MCF 10A (cell line): ENCODE data around the gene SEBOX. TPM values are rescaled to one million over a fixed set of nuclear protein-coding genes. Genes with fewer than 3 reads are reported as not detected.
"Not testable (repeated sequence)": the region's sequence is repeated elsewhere in the genome, so short reads cannot be mapped to it uniquely, and the experiment has no call there.

ENCODE experiments used
- BruUV-seq: library from RNA; stranded (reverse); fragments of 400-500 nt; replicated peaks from 2 replicates; lab custom pipeline; 2021; lab: Mats Ljungman, UMichigan
- CTCF ChIA-PET: fragments of 300-600 bp; sonication (Branson Sonifier 250); formaldehyde crosslinking; extraction: SDS; loops from one replicate; lab custom pipeline; 2021; ENCODE audit warnings: antibody characterized with exemption, inconsistent platforms; lab: Yijun Ruan, JAX
- POLR2A ChIA-PET: fragments of 300-600, 350-650 bp; sonication (Branson Sonifier 250); formaldehyde crosslinking; extraction: SDS; loops from one replicate; lab custom pipeline; 2020; ENCODE audit warnings: antibody characterized with exemption, inconsistent platforms; lab: Yijun Ruan, JAX
- DNase-seq: peaks from one replicate; pipeline ENCODE4 v3.0.0-alpha.2; 2018; ENCODE audit not compliant: unreplicated experiment
- H3K27ac Mint-ChIP-seq: one replicate; pipeline ENCODE4 v1.8.0; 2022; ENCODE audit warnings: mild to moderate bottlenecking, low read depth, mixed read lengths; ENCODE audit not compliant: unreplicated experiment
- H3K27me3 Mint-ChIP-seq: one replicate; pipeline ENCODE4 v1.8.0; 2022; ENCODE audit warnings: mixed read lengths; ENCODE audit not compliant: insufficient read depth, unreplicated experiment
- H3K36me3 Mint-ChIP-seq: one replicate; pipeline ENCODE4 v1.8.0; 2022; ENCODE audit warnings: mild to moderate bottlenecking, moderate library complexity, mixed read lengths; ENCODE audit not compliant: insufficient read depth, unreplicated experiment
- H3K4me1 Mint-ChIP-seq: one replicate; pipeline ENCODE4 v1.8.0; 2022; ENCODE audit warnings: mixed read lengths; ENCODE audit not compliant: insufficient read depth, unreplicated experiment
- H3K4me3 Mint-ChIP-seq: one replicate; pipeline ENCODE4 v1.8.0; 2022; ENCODE audit warnings: mild to moderate bottlenecking, moderate library complexity, mixed read lengths; ENCODE audit not compliant: unreplicated experiment
- H3K9me3 Mint-ChIP-seq: one replicate; pipeline ENCODE4 v1.8.0; 2022; ENCODE audit warnings: mixed read lengths; ENCODE audit not compliant: unreplicated experiment
- intact Hi-C: fragments of 100-400 bp; cut with micrococcal nuclease; formaldehyde crosslinking; loops from 2 replicates; pipeline ENCODE4 v1.14.1; 2022
- total RNA-seq: library from RNA; stranded (reverse); gene quantifications from 2 replicates; pipeline ENCODE4 v1.2.3, GENCODE V29; 2022
- TF ChIP-seq, protein P1 (sequence below): fragments of 200-600 bp; IDR thresholded peaks from one replicate; pipeline ENCODE4 v1.8.0; 2022; ENCODE audit warnings: antibody characterized with exemption, mild to moderate bottlenecking; ENCODE audit not compliant: unreplicated experiment

SEBOX gene
- total RNA-seq, 1 experiment from 2014 or later, result not detected

DNA sequence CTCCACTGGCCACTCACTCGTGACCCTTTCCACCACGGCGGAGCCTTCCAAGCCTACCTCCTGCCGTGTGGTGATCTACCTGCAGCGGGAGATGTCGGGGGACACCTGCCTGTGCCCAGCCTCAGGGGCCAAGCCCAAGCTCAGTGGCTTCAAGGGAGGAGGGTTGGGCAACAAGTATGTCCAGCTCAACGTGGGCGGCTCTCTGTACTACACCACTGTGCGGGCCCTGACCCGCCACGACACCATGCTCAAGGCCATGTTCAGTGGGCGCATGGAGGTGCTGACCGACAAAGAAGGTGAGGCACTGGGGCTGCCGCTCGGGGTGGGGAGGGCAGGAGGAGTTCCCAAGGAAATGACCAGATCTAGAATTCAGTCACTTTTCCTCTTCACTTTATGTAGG, 25.6 kb downstream of the SEBOX start:
- TF ChIP-seq, protein P1, sequence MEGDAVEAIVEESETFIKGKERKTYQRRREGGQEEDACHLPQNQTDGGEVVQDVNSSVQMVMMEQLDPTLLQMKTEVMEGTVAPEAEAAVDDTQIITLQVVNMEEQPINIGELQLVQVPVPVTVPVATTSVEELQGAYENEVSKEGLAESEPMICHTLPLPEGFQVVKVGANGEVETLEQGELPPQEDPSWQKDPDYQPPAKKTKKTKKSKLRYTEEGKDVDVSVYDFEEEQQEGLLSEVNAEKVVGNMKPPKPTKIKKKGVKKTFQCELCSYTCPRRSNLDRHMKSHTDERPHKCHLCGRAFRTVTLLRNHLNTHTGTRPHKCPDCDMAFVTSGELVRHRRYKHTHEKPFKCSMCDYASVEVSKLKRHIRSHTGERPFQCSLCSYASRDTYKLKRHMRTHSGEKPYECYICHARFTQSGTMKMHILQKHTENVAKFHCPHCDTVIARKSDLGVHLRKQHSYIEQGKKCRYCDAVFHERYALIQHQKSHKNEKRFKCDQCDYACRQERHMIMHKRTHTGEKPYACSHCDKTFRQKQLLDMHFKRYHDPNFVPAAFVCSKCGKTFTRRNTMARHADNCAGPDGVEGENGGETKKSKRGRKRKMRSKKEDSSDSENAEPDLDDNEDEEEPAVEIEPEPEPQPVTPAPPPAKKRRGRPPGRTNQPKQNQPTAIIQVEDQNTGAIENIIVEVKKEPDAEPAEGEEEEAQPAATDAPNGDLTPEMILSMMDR, result no peak
- no peak for DNase-seq
- Mint-ChIP-seq H3K36me3 (peaks cover 51% of the 10 kb centered on the region), H3K4me3 (no peak overlapping the region), H3K4me1 (peaks cover 28% of the 10 kb centered on the region), H3K27me3 (no peaks in the 10 kb centered on the region), H3K9me3 (no peaks in the 10 kb centered on the region), H3K27ac (no peak overlapping the region)
- no TSS peak for BruUV-seq
- POLR2A ChIA-PET, result interaction anchor here (0.9 kb wide), 1 partner anchor 9 kb away, joined by 3 read pairs; no protein-coding TSS in a partner anchor
- intact Hi-C loops, result loop anchor here (5.0 to 10.0 kb wide), 4 partner anchors 78 to 205 kb away; no protein-coding TSS in a partner anchor
- CTCF ChIA-PET, result interaction anchor here (2.6 kb wide), 1 partner anchor 107 kb away, joined by 13 read pairs; no protein-coding TSS in a partner anchor

DNA sequence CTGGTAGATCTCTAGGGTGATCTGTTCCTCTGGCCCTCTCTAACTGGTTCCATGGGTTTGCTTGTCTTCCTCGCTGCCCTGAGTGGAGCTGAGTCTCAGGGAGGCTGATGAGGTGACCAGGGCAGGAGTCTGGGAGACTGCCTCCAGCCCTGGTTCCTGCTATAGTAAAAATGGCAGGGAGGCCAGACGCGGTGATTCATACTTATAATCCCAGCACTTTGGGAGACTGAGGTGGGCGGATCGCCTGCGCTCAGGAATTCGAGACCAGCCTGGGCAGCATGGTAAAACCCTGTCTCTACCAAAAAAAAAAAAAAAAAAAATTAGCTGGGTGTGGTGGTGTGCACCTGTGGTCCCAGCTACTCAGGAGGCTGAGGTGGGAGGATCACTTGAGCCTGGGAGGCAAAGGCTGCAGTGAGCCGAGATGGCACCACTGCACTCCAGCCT, 26.2 kb downstream of the SEBOX start:
- peak overlapping the region; percentile 96 for H3K4me3 Mint-ChIP-seq

DNA sequence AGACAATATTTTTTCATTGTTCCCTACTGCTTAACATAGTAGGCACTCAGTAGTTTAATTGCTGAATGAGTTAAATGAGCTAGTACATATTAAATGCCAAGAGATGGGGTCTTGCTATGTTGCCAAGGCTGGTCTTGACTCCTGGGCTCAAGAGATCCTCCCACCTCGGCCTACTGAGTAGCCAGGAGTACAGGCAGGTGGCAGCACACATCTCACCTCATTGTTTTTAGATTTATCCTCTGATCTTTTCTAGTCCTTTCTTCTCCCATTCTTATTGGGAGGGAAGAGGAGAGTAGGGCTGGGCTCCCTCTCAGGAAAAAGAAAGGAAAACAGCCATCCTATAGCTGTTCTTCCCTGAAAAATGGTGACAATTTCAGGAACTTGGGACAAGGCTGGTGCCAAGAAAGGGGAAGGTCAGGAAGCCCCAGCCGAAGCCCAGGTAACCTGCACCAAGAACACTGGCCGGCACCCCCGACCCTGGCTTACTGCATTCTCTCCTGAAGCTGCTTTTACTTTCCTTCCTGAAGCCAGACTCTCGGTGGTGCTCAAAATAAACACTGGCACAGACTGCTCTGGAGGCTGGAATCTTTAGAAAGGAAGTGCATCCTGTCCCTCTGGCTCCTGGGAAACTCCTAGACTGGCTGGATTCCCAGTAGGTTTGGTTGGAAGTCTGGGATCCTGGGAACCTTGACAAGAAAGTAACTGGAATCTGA, 26.8 kb downstream of the SEBOX start:
- POLR2A ChIA-PET, result interaction anchor here (0.7 to 2.1 kb wide), 4 partner anchors 8 to 45 kb away, joined by 3 to 13 read pairs (median 9); partner anchors contain the start of gene POLDIP2
- DNase-seq, result peak; percentile 65
- Mint-ChIP-seq H3K4me3 (peak overlapping the region; percentile 96), H3K27ac (peak overlapping the region; percentile 97), H3K27me3 (no peaks in the 10 kb centered on the region), H3K4me1 (peaks cover 36% of the 10 kb centered on the region), H3K9me3 (no peaks in the 10 kb centered on the region), H3K36me3 (peaks cover 39% of the 10 kb centered on the region)
- TF ChIP-seq, protein P1, result no peak
- BruUV-seq, result no TSS peak
- intact Hi-C loops, result loop anchor here (5.0 to 10.0 kb wide), 4 partner anchors 79 to 207 kb away; no protein-coding TSS in a partner anchor
- CTCF ChIA-PET, result interaction anchor here (0.6 to 2.6 kb wide), 9 partner anchors 8 to 154 kb away, joined by 3 to 13 read pairs (median 4); no protein-coding TSS in a partner anchor

More for the DNA sequence above, 26.2 kb downstream of the SEBOX start:
- CTCF ChIA-PET, result interaction anchor here (0.6 to 2.6 kb wide), 7 partner anchors 7 to 154 kb away, joined by 3 to 13 read pairs (median 4); no protein-coding TSS in a partner anchor
- not testable (repeated sequence) for H3K27me3 Mint-ChIP-seq, BruUV-seq, DNase-seq, H3K9me3 Mint-ChIP-seq
- peak overlapping the region; percentile 97 for H3K27ac Mint-ChIP-seq
- peaks cover 44% of the 10 kb centered on the region for H3K36me3 Mint-ChIP-seq
- POLR2A ChIA-PET, result interaction anchor here (1.8 to 2.1 kb wide), 2 partner anchors 9 to 19 kb away, joined by 7 to 11 read pairs; partner anchors contain the start of gene POLDIP2
- intact Hi-C loops, result loop anchor here (5.0 to 10.0 kb wide), 4 partner anchors 79 to 206 kb away; no protein-coding TSS in a partner anchor
- H3K4me1 Mint-ChIP-seq, result peaks cover 35% of the 10 kb centered on the region

DNA sequence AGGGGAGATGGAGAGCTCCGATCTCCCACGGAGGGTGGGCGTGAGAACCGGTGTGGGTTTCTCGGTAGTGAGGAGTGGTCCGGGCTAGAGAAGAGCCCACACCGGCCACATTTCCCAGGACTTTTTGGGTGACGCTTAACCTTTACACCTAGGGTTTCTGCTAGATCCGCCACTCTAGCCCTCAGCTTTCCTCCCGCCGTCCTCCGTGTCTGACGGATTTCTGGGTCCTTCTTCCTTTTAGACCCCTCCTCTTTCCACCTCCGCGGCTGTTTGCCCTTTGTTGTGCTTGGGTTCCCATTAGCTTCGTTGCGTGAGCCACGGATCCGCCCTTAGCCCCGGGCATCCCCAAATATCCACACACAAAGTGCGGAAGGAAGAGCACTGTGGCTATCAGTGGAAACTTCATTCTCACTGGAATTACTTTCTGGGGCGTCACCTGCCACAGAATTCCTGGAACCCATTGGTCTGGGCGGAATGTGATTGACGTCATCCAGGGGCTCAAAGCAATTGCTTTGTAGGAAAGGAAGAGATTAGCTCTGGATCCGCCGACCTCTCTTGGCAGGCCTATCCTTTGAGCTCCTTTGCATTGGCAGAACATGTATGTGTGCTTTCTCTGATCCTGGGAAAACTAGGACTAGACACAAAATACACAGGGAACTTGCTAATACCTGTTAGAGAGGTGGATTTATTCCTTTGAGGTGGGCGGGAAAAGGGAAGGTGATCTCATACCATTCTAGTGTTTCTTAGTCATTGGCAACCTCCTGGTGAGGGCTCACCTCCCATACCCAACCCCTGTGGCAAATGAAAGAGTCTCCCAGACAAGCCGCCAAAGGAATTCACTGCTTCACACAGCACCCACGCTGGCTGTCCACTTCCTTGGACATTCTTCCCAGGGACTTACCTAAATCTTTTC, 28.8 kb downstream of the SEBOX start:
- Mint-ChIP-seq H3K9me3 (no peaks in the 10 kb centered on the region), H3K27me3 (no peaks in the 10 kb centered on the region), H3K4me1 (peaks cover 41% of the 10 kb centered on the region), H3K4me3 (peak overlapping the region; percentile 96), H3K27ac (peak overlapping the region; percentile 97), H3K36me3 (peaks cover 29% of the 10 kb centered on the region)
- TF ChIP-seq, protein P1, result no peak
- ChIA-PET CTCF (interaction anchor here (0.8 to 1.8 kb wide), 11 partner anchors 10 to 681 kb away, joined by 3 to 6 read pairs (median 4); no protein-coding TSS in a partner anchor), POLR2A (interaction anchor here (0.7 to 4.2 kb wide), 35 partner anchors 10 to 1041 kb away, joined by 3 to 107 read pairs (median 5); partner anchors contain the start of genes ALDOC, PIGS, POLDIP2 and RPL23A)
- intact Hi-C loops, result loop anchor here (5.0 to 10.0 kb wide), 4 partner anchors 81 to 209 kb away; no protein-coding TSS in a partner anchor
- peak; percentile 86 for DNase-seq
- BruUV-seq, result TSS peak; percentile 51
